ENCODE results near the gene TAPBP. TPM values are rescaled to one million over a fixed set of nuclear protein-coding genes. Genes with fewer than 3 reads are reported as not detected.

Gene TAPBP
- total RNA-seq, 4 donors from 2014 or later = 73.4 to 324 (median 204) TPM

- DNase-seq = no peak
- no peak for TF ChIP-seq POLR2A (IDR thresholded peaks at IDR 0.05)
- no peak for TF ChIP-seq CTCF (IDR thresholded peaks at IDR 0.05)
- no peaks in the 10 kb centered on the region for H3K4me1 ChIP-seq
- no peak overlapping the region for H3K27ac ChIP-seq
- no peaks in the 10 kb centered on the region for H3K9me3 ChIP-seq
- peaks cover 0 to 56% (median 4%) of the 10 kb centered on the region in 3 donors for H3K36me3 ChIP-seq
- no peak overlapping the region for H3K4me3 ChIP-seq
- no peaks in the 10 kb centered on the region for H3K27me3 ChIP-seq
Measured at GRCh38 chr6:33259032-33259431, 54.8 kb downstream of the TAPBP start.

DNA sequence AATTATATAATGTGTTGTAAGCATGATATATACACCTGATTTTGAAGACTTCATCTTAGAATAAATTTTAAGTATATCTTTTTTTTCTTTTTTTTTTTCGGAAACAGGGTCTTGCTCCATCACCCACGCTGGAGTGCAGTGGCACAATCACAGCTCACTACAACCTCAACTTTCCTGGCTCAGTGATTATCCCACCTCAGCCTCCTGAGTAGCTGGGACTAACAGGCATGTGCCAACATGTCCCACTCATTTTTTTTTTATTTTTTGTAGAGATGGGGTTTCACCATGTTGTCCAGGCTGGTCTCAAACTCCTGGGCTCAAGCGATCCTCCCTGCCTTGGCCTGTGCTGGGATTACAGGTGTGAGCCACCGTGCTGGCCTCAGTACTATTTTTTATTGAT, 59.3 kb downstream of the TAPBP start:
- Histone ChIP-seq H3K9me3 (no peaks in the 10 kb centered on the region), H3K4me3 (no peak overlapping the region), H3K27ac (no peak overlapping the region), H3K4me1 (peaks cover 0 to 13% (median 2%) of the 10 kb centered on the region in 4 donors), H3K27me3 (no peaks in the 10 kb centered on the region), H3K36me3 (peaks cover 0 to 27% (median 0%) of the 10 kb centered on the region in 3 donors)
- no peak for TF ChIP-seq CTCF (IDR thresholded peaks at IDR 0.05)
- TF ChIP-seq POLR2A (IDR thresholded peaks at IDR 0.05) = no peak
- DNase-seq = no peak

GRCh38 chr6:33252759-33253158, 61.1 kb downstream of the TAPBP start:
- H3K9me3 ChIP-seq = no peaks in the 10 kb centered on the region
- no peak overlapping the region for H3K27ac ChIP-seq
- peaks cover 0 to 13% (median 0%) of the 10 kb centered on the region in 3 donors for H3K36me3 ChIP-seq

DNA sequence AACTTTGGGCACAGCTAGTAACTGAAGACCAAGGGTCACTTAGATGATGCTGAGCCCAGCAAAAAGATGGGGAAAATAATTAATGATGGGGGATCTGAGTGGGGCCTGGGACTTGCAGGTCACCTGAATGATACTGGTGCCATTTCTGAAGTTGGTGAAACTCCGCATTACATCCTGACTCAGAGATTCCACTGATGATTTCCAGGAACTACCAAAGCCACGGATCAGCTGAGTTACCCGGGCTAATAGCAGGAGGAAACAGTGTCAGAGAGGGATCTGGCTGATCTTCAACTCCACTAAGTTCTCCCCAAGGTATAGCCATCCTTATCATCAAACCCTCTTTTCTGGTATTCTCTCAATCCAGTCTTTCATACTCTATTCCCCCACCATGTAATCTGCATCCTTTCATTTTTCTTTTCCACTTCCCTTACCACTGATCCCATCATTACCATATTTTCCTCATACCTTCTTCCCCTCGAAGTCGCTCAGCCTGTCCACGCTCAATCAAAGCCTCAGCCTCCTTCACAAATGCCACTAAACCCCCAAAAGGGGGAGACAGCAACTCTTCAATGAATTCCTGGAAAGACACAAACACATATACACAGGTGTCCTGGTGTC, 62.4 kb downstream of the TAPBP start:
- peaks cover 0 to 7% (median 0%) of the 10 kb centered on the region in 3 donors for H3K36me3 ChIP-seq
- no peaks in the 10 kb centered on the region for H3K27me3 ChIP-seq
- H3K9me3 ChIP-seq = no peaks in the 10 kb centered on the region
- peaks cover 0 to 19% (median 5%) of the 10 kb centered on the region in 4 donors for H3K4me1 ChIP-seq
- H3K27ac ChIP-seq = no peak overlapping the region
- TF ChIP-seq CTCF (IDR thresholded peaks at IDR 0.05) (no peak), POLR2A (IDR thresholded peaks at IDR 0.05) (no peak)
- DNase-seq = no peak
- H3K4me3 ChIP-seq = no peak overlapping the region

More at GRCh38 chr6:33252759-33253158, 61.1 kb downstream of the TAPBP start:
- H3K4me1 ChIP-seq = peaks cover 0 to 19% (median 5%) of the 10 kb centered on the region in 4 donors
- H3K27me3 ChIP-seq = no peaks in the 10 kb centered on the region
- H3K4me3 ChIP-seq = no peak overlapping the region
- no peak for DNase-seq
- TF ChIP-seq POLR2A (IDR thresholded peaks at IDR 0.05) (no peak), CTCF (IDR thresholded peaks at IDR 0.05) (no peak)

DNA sequence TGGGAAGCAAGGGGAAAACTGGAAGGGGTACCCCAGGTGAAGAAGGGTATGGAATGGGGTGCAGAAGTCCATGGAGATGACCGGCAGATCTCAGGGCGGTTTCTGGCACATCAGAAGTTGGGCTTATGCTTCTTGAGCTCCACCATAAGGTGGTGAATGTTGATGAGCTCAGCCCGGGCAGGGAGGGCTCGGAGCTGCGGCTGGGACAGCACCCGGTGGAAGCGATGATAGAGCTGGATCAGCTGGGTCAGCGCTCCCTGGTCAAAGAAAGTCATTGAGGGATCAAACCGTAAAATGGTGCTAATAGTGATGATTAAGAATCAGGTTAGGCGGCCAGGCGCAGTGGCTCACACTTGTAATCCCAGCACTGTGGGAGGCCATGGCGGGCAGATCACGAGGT, 63.1 kb downstream of the TAPBP start:
- H3K27ac ChIP-seq = no peak overlapping the region
- DNase-seq = no peak
- no peaks in the 10 kb centered on the region for H3K9me3 ChIP-seq
- H3K36me3 ChIP-seq = peaks cover 0 to 7% (median 0%) of the 10 kb centered on the region in 3 donors
- H3K4me1 ChIP-seq = peaks cover 0 to 19% (median 5%) of the 10 kb centered on the region in 4 donors
- TF ChIP-seq POLR2A (IDR thresholded peaks at IDR 0.05) = no peak
- no peak for TF ChIP-seq CTCF (IDR thresholded peaks at IDR 0.05)
- H3K27me3 ChIP-seq = no peaks in the 10 kb centered on the region
- no peak overlapping the region for H3K4me3 ChIP-seq

Data from Peyer's patch (tissue), 4 donors.